GM12878 (cell line): ENCODE measurements around the gene ANAPC15. TPM values are rescaled to one million over a fixed set of nuclear protein-coding genes. Genes with fewer than 3 reads are reported as not detected.

ENCODE experiments used
- ATAC-seq: fragments of 200-7000 bp; cut with Tn5 transposase; 3 replicates; pipeline ENCODE4 v1.9.1; 2020; ENCODE audit warnings: mild to moderate bottlenecking, moderate library complexity
- BruUV-seq: library from RNA; stranded (reverse); fragments of 400-500 nt; replicated peaks from 2 replicates; lab custom pipeline; 2021; lab: Mats Ljungman, UMichigan
- CTCF ChIA-PET: fragments of 300-600 bp; sonication (Branson Sonifier 250); formaldehyde crosslinking; extraction: SDS; loops from one replicate; lab custom pipeline; 2021; ENCODE audit warnings: inconsistent platforms; lab: Yijun Ruan, JAX
- POLR2A ChIA-PET: fragments of 350-600 bp; formaldehyde crosslinking; extraction: SDS; loops from one replicate; lab custom pipeline; 2021; ENCODE audit warnings: inconsistent platforms; lab: Charles Lee
- RAD21 ChIA-PET: fragments of 300-600 bp; sonication (Branson Sonifier 250); formaldehyde crosslinking; loops from one replicate; lab custom pipeline; 2023; ENCODE audit warnings: antibody characterized with exemption; ENCODE audit not compliant: unreplicated experiment; lab: Charles Lee
- SMC1A ChIA-PET: fragments of 300-600 bp; sonication (Branson Sonifier 250); formaldehyde crosslinking; loops from one replicate; lab custom pipeline; 2023; ENCODE audit not compliant: unreplicated experiment, uncharacterized antibody; lab: Charles Lee
- DNase-seq: peaks from one replicate; pipeline ENCODE4 v3.0.0-alpha.2; 2011; ENCODE audit warnings: low read depth, low spot score
- FAIRE-seq: peaks from 3 replicates; lab custom pipeline; 2011; peaks lifted over from hg19 to GRCh38; lab: Jason Lieb, UNC
- H2AFZ ChIP-seq: 2 replicates; pipeline ENCODE4 v1.6.0; 2011; ENCODE audit warnings: low read depth, low read length, control low read depth; ENCODE audit not compliant: control insufficient read depth
- H3K27ac ChIP-seq: 2 replicates; pipeline ENCODE4 v1.5.1; 2011; ENCODE audit warnings: control low read depth; ENCODE audit not compliant: control insufficient read depth, insufficient read depth
- H3K27me3 ChIP-seq, 2 experiments: replicated peaks in 1 of 2; 2 replicates each; pipeline versions ENCODE4 v1.6.0 to v1.6.1; 2011; ENCODE audit warnings: low read length in 1 of 2; ENCODE audit not compliant: control insufficient read depth in 2 of 2, insufficient read depth in 2 of 2
- H3K36me3 ChIP-seq, 2 experiments: 2 replicates each; pipeline ENCODE4 v1.5.1; 2011; ENCODE audit warnings: low read length in 1 of 2; ENCODE audit not compliant: control insufficient read depth in 2 of 2, insufficient read depth in 2 of 2
- H3K4me1 ChIP-seq: 2 replicates; pipeline ENCODE4 v1.6.1; 2011; ENCODE audit warnings: mild to moderate bottlenecking, low read length, moderate library complexity, mixed read lengths; ENCODE audit not compliant: control insufficient read depth, insufficient read depth
- H3K4me2 ChIP-seq: 2 replicates; pipeline ENCODE4 v1.6.0; 2011; ENCODE audit warnings: control low read depth; ENCODE audit not compliant: control insufficient read depth, insufficient read depth
- H3K4me3 ChIP-seq: fragments of 200-600 bp; sonication (generic); 2 replicates; pipeline ENCODE4 v1.5.1; 2016
- H3K79me2 ChIP-seq: 2 replicates; pipeline ENCODE4 v1.6.0; 2011; ENCODE audit warnings: low read length; ENCODE audit not compliant: control insufficient read depth, insufficient read depth
- H3K9ac ChIP-seq: 2 replicates; pipeline ENCODE4 v1.8.0; 2011; ENCODE audit warnings: low read length, control low read depth, mixed read lengths; ENCODE audit not compliant: control insufficient read depth, insufficient read depth
- H3K9me3 ChIP-seq: replicated peaks from 3 replicates; pipeline ENCODE4 v1.5.1; 2011; ENCODE audit warnings: mild to moderate bottlenecking, low read length; ENCODE audit not compliant: control insufficient read depth, insufficient read depth
- H4K20me1 ChIP-seq: 2 replicates; pipeline ENCODE4 v1.6.0; 2011; ENCODE audit not compliant: control insufficient read depth, insufficient read depth
- CUX1 ChIP-seq: IDR thresholded peaks from 2 replicates; pipeline ENCODE4 v1.6.1; 2012; ENCODE audit warnings: improper control_type of control experiment, low read depth, low read length; ENCODE audit not compliant: insufficient replicate concordance
- MTA2 ChIP-seq: fragments of 450-650 bp; IDR thresholded peaks from 2 replicates; pipeline ENCODE4 v1.6.1; 2016; ENCODE audit warnings: low read depth, mild to moderate bottlenecking, moderate library complexity
- MTA3 ChIP-seq: IDR thresholded peaks from 2 replicates; pipeline ENCODE4 v1.6.1; 2012; ENCODE audit warnings: low read length, inconsistent platforms, borderline replicate concordance
- MXI1 ChIP-seq: fragments of 150-350 bp; IDR thresholded peaks from 2 replicates; pipeline ENCODE4 v1.6.1; 2011; ENCODE audit warnings: low read depth, mild to moderate bottlenecking, inconsistent platforms, low read length, improper control_type of control experiment
- NR2F1 ChIP-seq: fragments of 450-650 bp; conservative IDR thresholded peaks from 2 replicates; pipeline ENCODE4 v1.6.1; 2017; ENCODE audit warnings: mild to moderate bottlenecking
- PRDM15 ChIP-seq: fragments of 450-650 bp; formaldehyde crosslinking; IDR thresholded peaks from 2 replicates; pipeline ENCODE4 v1.4.0; 2020; ENCODE audit warnings: mild to moderate bottlenecking, moderate library complexity
- RAD21 ChIP-seq: IDR thresholded peaks from 2 replicates; pipeline ENCODE4 v1.6.1; 2011; ENCODE audit warnings: mild to moderate bottlenecking, low read depth, low read length, moderate library complexity; ENCODE audit not compliant: insufficient read depth
- RELA ChIP-seq: fragments of 450-650 bp; IDR thresholded peaks from 2 replicates; pipeline ENCODE4 v1.8.0; 2014; ENCODE audit warnings: borderline replicate concordance; ENCODE audit not compliant: partially characterized antibody
- SREBF1 ChIP-seq: IDR thresholded peaks from 2 replicates; pipeline ENCODE4 v1.6.1; 2012; ENCODE audit warnings: mild to moderate bottlenecking, low read length
- YY1 ChIP-seq: IDR thresholded peaks from 2 replicates; pipeline ENCODE4 v1.6.1; 2011; ENCODE audit warnings: low read depth, mild to moderate bottlenecking, low read length
- ZBTB11 ChIP-seq: fragments of 450-650 bp; formaldehyde crosslinking; IDR thresholded peaks from 2 replicates; pipeline ENCODE4 v1.5.0; 2022; ENCODE audit warnings: mild to moderate bottlenecking, missing genetic modification characterization
- WGBS: methylation state at CpG from one replicate; pipeline ENCODE4 v1.1.6; 2016; ENCODE audit warnings: low lambda C conversion rate; ENCODE audit not compliant: insufficient replicate concordance, insufficient coverage; ENCODE audit errors: missing lambda C conversion rate; 5-methylcytosine and 5-hydroxymethylcytosine counted together
- in situ Hi-C: fragments of 300-500 bp; cut with MboI; formaldehyde crosslinking; loops from 9 replicates; pipeline ENCODE4 v1.14.3; 2018; ENCODE audit warnings: mixed read lengths
- intact Hi-C: fragments of 100-400 bp; cut with micrococcal nuclease; formaldehyde crosslinking; loops from one replicate; pipeline ENCODE4 v1.14.2; 2022; ENCODE audit not compliant: unreplicated experiment
- polyA plus RNA-seq, 11 experiments: library from polyadenylated mRNA; depleted of rRNA in 4 of 11; unstranded in 6 of 11; stranded (reverse) in 5 of 11; fragments of >200 nt; fragmentation: Nextera tagmentation in 4 of 11; fragmentation: Illumina TruSeq in 1 of 11; extraction: Ambion mirVana in 4 of 11; extraction: Trizol in 1 of 11; gene quantifications; 1 replicate in 1 of 11; 2 replicates in 10 of 11; pipeline versions ENCODE4 v1.2.1 to v1.2.3, GENCODE V29; 2011 to 2016; ENCODE audit warnings: inconsistent platforms in 2 of 11, missing spikeins in 2 of 11, low read depth in 1 of 11
- total RNA-seq, 4 experiments: library from RNA; depleted of rRNA in 3 of 4; stranded (reverse); fragments of >200 nt in 3 of 4; fragmentation: Illumina TruSeq in 1 of 4; extraction: Trizol in 1 of 4; gene quantifications; 2 replicates each; pipeline versions ENCODE4 v1.2.1 to v1.2.3, GENCODE V29; 2013 to 2021

ANAPC15 gene
- total and polyA plus RNA-seq, 10 of the 15 experiments (the other 5 are each of a cell fraction or from before 2014, with no cell fraction given): 83.4 to 372 (median 103) TPM

- peaks cover 3 to 9% of the 10 kb centered on the region in 2 experiments; a peak in 3 of 4 replicates for H3K36me3 ChIP-seq
- no peak overlapping the region for H3K4me3 ChIP-seq
- no peak overlapping the region for H2AFZ ChIP-seq
- H3K4me2 ChIP-seq: no peak overlapping the region
- ChIA-PET RAD21 (interaction anchor here (0.6 to 6.6 kb wide), 18 partner anchors 9 to 340 kb away, joined by 3 to 112 read pairs (median 6); partner anchors contain the start of genes ANAPC15, LRRC51, RNF121 and XNDC1N), CTCF (interaction anchor here (0.6 to 14.0 kb wide), 53 partner anchors 8 to 414 kb away, joined by 3 to 416 read pairs (median 4); partner anchors contain the start of genes ANAPC15, IL18BP and LAMTOR1), POLR2A (interaction anchor here (0.9 to 2.2 kb wide), 5 partner anchors 16 to 65 kb away, joined by 3 to 14 read pairs (median 3); no protein-coding TSS in a partner anchor), SMC1A (interaction anchor here (0.6 to 14.0 kb wide), 34 partner anchors 9 to 435 kb away, joined by 3 to 245 read pairs (median 5); partner anchors contain the start of genes ANAPC15, LAMTOR1, LRRC51 and XNDC1N)
- ATAC-seq (peak; percentile 99), FAIRE-seq (peak; percentile 80), DNase-seq (no peak)
- BruUV-seq: no TSS peak
- no peaks in the 10 kb centered on the region for H3K4me1 ChIP-seq
- no peak overlapping the region for H3K27ac ChIP-seq
- H3K9ac ChIP-seq: no peak overlapping the region
- H3K27me3 ChIP-seq: no peaks in the 10 kb centered on the region
- 74% methylated on average over 4 of the region's 4 CpGs for WGBS
- no peaks in the 10 kb centered on the region for H3K79me2 ChIP-seq
- in situ Hi-C loops (no loop called here), intact Hi-C loops (loop anchor here (1.0 kb wide), 2 partner anchors 66 to 114 kb away; no protein-coding TSS in a partner anchor)
- H3K9me3 ChIP-seq: no peaks in the 10 kb centered on the region
- no peaks in the 10 kb centered on the region for H4K20me1 ChIP-seq
- no peak for TF ChIP-seq SREBF1
- no peak for TF ChIP-seq PRDM15 (CRISPR knock-in tag)
- no peak for TF ChIP-seq MXI1
- peak; percentile 93 for TF ChIP-seq RAD21
- TF ChIP-seq MTA2: no peak
- peak; percentile 42; the same call in 1 of the 2 replicates for TF ChIP-seq NR2F1
- no peak for TF ChIP-seq MTA3
- TF ChIP-seq RELA: no peak
- peak; percentile 71 for TF ChIP-seq YY1
- TF ChIP-seq CUX1: no peak
- no peak for TF ChIP-seq ZBTB11 (CRISPR knock-in tag)
Measured at GRCh38 chr11:72091292-72091691, 21.2 kb downstream of the ANAPC15 start.
